HepG2 (cell line): ENCODE results near the gene MAP3K8. TPM values are rescaled to one million over a fixed set of nuclear protein-coding genes. Genes with fewer than 3 reads are reported as not detected.

Experiments
- ATAC-seq: fragments of 200-7000 bp; cut with Tn5 transposase; 3 replicates; pipeline ENCODE4 v1.9.1; 2020; ENCODE audit warnings: mild to moderate bottlenecking, moderate library complexity
- BruUV-seq: library from RNA; stranded (reverse); fragments of 400-500 nt; replicated peaks from 2 replicates; lab custom pipeline; 2021; lab: Mats Ljungman, UMichigan
- CTCF ChIA-PET: fragments of 300-600 bp; formaldehyde crosslinking; extraction: SDS; loops from one replicate; lab custom pipeline; 2021; ENCODE audit warnings: low total read pairs, inconsistent platforms, low intra/inter-chr PET ratio; lab: Yijun Ruan, JAX
- POLR2A ChIA-PET: fragments of 350-600 bp; sonication (Branson Sonifier 250); formaldehyde crosslinking; loops from one replicate; lab custom pipeline; 2020; ENCODE audit warnings: antibody characterized with exemption, inconsistent platforms; lab: Yijun Ruan, JAX
- DNase-seq: peaks from one replicate; pipeline ENCODE4 v3.0.0-alpha.2; 2015; ENCODE audit warnings: low spot score
- FAIRE-seq: peaks from 3 replicates; lab custom pipeline; 2011; peaks lifted over from hg19 to GRCh38; lab: Jason Lieb, UNC
- H2AFZ ChIP-seq: one replicate; pipeline ENCODE4 v1.6.1; 2011; ENCODE audit warnings: low read length, inconsistent platforms
- H3K27ac ChIP-seq: fragments of 300-600 bp; 3 replicates; pipeline ENCODE4 v1.8.0; 2011; ENCODE audit warnings: mixed run types, mild to moderate bottlenecking, mixed read lengths, low read length, inconsistent platforms; ENCODE audit not compliant: insufficient read depth; ENCODE audit errors: extremely low read length
- H3K27me3 ChIP-seq, 2 experiments: fragments of 200-600 bp in 1 of 2; 2 replicates in 1 of 2; 3 replicates in 1 of 2; pipeline versions ENCODE4 v1.6.0 to v1.8.0; 2011; ENCODE audit warnings: low read length in 2 of 2, mild to moderate bottlenecking in 2 of 2, moderate library complexity in 2 of 2, inconsistent platforms in 1 of 2; ENCODE audit not compliant: insufficient read depth in 2 of 2, control insufficient read depth in 1 of 2
- H3K36me3 ChIP-seq, 2 experiments: fragments of 200-600 bp in 1 of 2; replicated peaks in 1 of 2; 2 replicates in 1 of 2; 3 replicates in 1 of 2; pipeline versions ENCODE4 v1.5.1 to v1.8.0; 2011; ENCODE audit warnings: low read length in 2 of 2, inconsistent platforms in 1 of 2; ENCODE audit not compliant: insufficient read depth in 2 of 2, control insufficient read depth in 1 of 2
- H3K4me1 ChIP-seq: 2 replicates; pipeline ENCODE4 v1.5.1; 2012; ENCODE audit warnings: low read length, inconsistent platforms; ENCODE audit not compliant: insufficient read depth
- H3K4me2 ChIP-seq: 2 replicates; pipeline ENCODE4 v1.6.0; 2011; ENCODE audit warnings: low read depth, low read length, inconsistent platforms
- H3K4me3 ChIP-seq, 3 experiments: fragments of 200-600 bp in 1 of 3; sonication (generic), shearing (Covaris generic) in 1 of 3; replicated peaks in 1 of 3; 2 replicates each; pipeline ENCODE4 v1.5.1; 2011 to 2016; ENCODE audit warnings: low read length in 3 of 3, inconsistent platforms in 2 of 3, low read depth in 2 of 3, mild to moderate bottlenecking in 2 of 3, control low read depth in 1 of 3, mixed read lengths in 1 of 3; ENCODE audit not compliant: insufficient read depth in 1 of 3
- H3K79me2 ChIP-seq: one replicate; pipeline ENCODE4 v1.6.1; 2011; ENCODE audit warnings: low read length, inconsistent platforms; ENCODE audit not compliant: insufficient read depth
- H3K9ac ChIP-seq: 2 replicates; pipeline ENCODE4 v1.6.0; 2011; ENCODE audit warnings: mild to moderate bottlenecking, low read depth, low read length, inconsistent platforms; ENCODE audit not compliant: insufficient read depth
- H3K9me3 ChIP-seq: 2 replicates; pipeline ENCODE4 v1.5.1; 2012; ENCODE audit warnings: mild to moderate bottlenecking, low read length
- H4K20me1 ChIP-seq: 2 replicates; pipeline ENCODE4 v1.6.0; 2011; ENCODE audit warnings: inconsistent platforms, mild to moderate bottlenecking, low read length, moderate library complexity; ENCODE audit not compliant: insufficient read depth
- ADNP ChIP-seq: sonication (generic); formaldehyde crosslinking; IDR thresholded peaks from 2 replicates; pipeline ENCODE4 v1.4.0; 2020; ENCODE audit warnings: missing genetic modification reagents
- BATF2 ChIP-seq: sonication (generic); formaldehyde crosslinking; IDR thresholded peaks from 2 replicates; pipeline ENCODE4 v1.8.0; 2022; ENCODE audit warnings: mild to moderate bottlenecking, missing genetic modification reagents, moderate library complexity
- BHLHE40 ChIP-seq: IDR thresholded peaks from 2 replicates; pipeline ENCODE4 v1.6.1; 2011; ENCODE audit warnings: low read length, improper control_type of control experiment
- IRF9 ChIP-seq: sonication (generic); formaldehyde crosslinking; IDR thresholded peaks from 2 replicates; pipeline ENCODE4 v1.8.0; 2022; ENCODE audit warnings: missing genetic modification reagents, mild to moderate bottlenecking, borderline replicate concordance
- JDP2 ChIP-seq: sonication (generic); formaldehyde crosslinking; IDR thresholded peaks from 2 replicates; pipeline ENCODE4 v1.8.1; 2022; ENCODE audit warnings: missing genetic modification reagents, borderline replicate concordance
- KDM6A ChIP-seq: IDR thresholded peaks from 2 replicates; pipeline ENCODE4 v1.6.1; 2016; ENCODE audit warnings: low read depth
- LCORL ChIP-seq, 2 experiments: fragments of 450-650 bp in 1 of 2; sonication (generic) in 1 of 2; formaldehyde crosslinking in 1 of 2; IDR thresholded peaks; 2 replicates each; pipeline versions ENCODE4 v1.5.0 to v1.6.1; 2017 to 2020; ENCODE audit warnings: antibody characterized with exemption in 1 of 2, missing genetic modification reagents in 1 of 2
- MLX ChIP-seq: IDR thresholded peaks from 2 replicates; pipeline ENCODE4 v1.6.1; 2016
- NR2F2 ChIP-seq: IDR thresholded peaks from 2 replicates; pipeline ENCODE4 v1.6.1; 2012; ENCODE audit warnings: low read depth, inconsistent platforms, borderline replicate concordance
- PTBP1 ChIP-seq: fragments of 200-400 bp; formaldehyde crosslinking; IDR thresholded peaks from 2 replicates; pipeline ENCODE4 v1.6.1; 2018; ENCODE audit warnings: low read length, low read depth; ENCODE audit not compliant: poor library complexity, severe bottlenecking
- RORA ChIP-seq: sonication (generic); formaldehyde crosslinking; IDR thresholded peaks from 2 replicates; pipeline ENCODE4 v1.5.0; 2020; ENCODE audit warnings: mild to moderate bottlenecking, missing genetic modification reagents, moderate library complexity
- SMARCC2 ChIP-seq: fragments of 450-650 bp; IDR thresholded peaks from 2 replicates; pipeline ENCODE4 v1.6.1; 2017; ENCODE audit warnings: antibody characterized with exemption, mild to moderate bottlenecking
- SOX13 ChIP-seq, 3 experiments: fragments of 450-650 bp in 1 of 3; sonication (generic) in 1 of 3; formaldehyde crosslinking in 1 of 3; IDR thresholded peaks in 2 of 3; conservative IDR thresholded peaks in 1 of 3; 2 replicates each; pipeline versions ENCODE4 v1.5.0 to v1.6.1; 2016 to 2020; ENCODE audit warnings: antibody characterized with exemption in 1 of 3, mild to moderate bottlenecking in 1 of 3, missing compliant biosample characterization in 1 of 3, missing genetic modification reagents in 1 of 3, moderate library complexity in 1 of 3
- TCF7 ChIP-seq: sonication (generic); IDR thresholded peaks from 2 replicates; pipeline ENCODE4 v1.6.1; 2016; ENCODE audit warnings: antibody characterized with exemption, low read depth
- TEF ChIP-seq: sonication (generic); formaldehyde crosslinking; IDR thresholded peaks from 2 replicates; pipeline ENCODE4 v1.5.0; 2020; ENCODE audit warnings: missing genetic modification reagents
- TFAP4 ChIP-seq: sonication (generic); IDR thresholded peaks from 2 replicates; pipeline ENCODE4 v1.6.1; 2016; ENCODE audit warnings: low read depth, borderline replicate concordance
- ZFP37 ChIP-seq: sonication (generic); formaldehyde crosslinking; IDR thresholded peaks from 2 replicates; pipeline ENCODE4 v1.4.0; 2020; ENCODE audit warnings: missing genetic modification reagents, borderline replicate concordance
- ZNF326 ChIP-seq: sonication (generic); formaldehyde crosslinking; IDR thresholded peaks from 2 replicates; pipeline ENCODE4 v1.4.0; 2020; ENCODE audit warnings: missing genetic modification reagents, borderline replicate concordance
- ZNF720 ChIP-seq: sonication (generic); formaldehyde crosslinking; IDR thresholded peaks from 2 replicates; pipeline ENCODE4 v1.4.0; 2020; ENCODE audit warnings: missing genetic modification reagents
- ZNF761 ChIP-seq: sonication (generic); formaldehyde crosslinking; conservative IDR thresholded peaks from 2 replicates; pipeline ENCODE4 v1.4.0; 2020; ENCODE audit warnings: mild to moderate bottlenecking, missing genetic modification reagents
- WGBS: methylation state at CpG from one replicate; pipeline ENCODE4 v1.1.6; 2017; ENCODE audit warnings: low lambda C conversion rate; 5-methylcytosine and 5-hydroxymethylcytosine counted together
- in situ Hi-C: cut with HindIII; loops from 2 replicates; pipeline ENCODE4 v1.10.0; 2017; ENCODE audit warnings: low pct_unique_long_range_greater_than_20kb; ENCODE audit not compliant: extremely low pct_ligation_motif_present
- intact Hi-C: fragments of 100-400 bp; cut with micrococcal nuclease; formaldehyde crosslinking; loops from one replicate; pipeline ENCODE4 v1.10.0; 2022; ENCODE audit not compliant: unreplicated experiment
- polyA plus RNA-seq, 8 experiments: library from polyadenylated mRNA; depleted of rRNA in 3 of 8; stranded (reverse) in 7 of 8; unstranded in 1 of 8; fragments of >200 nt; fragmentation: Illumina TruSeq in 4 of 8; extraction: Trizol in 4 of 8; gene quantifications; 2 replicates each; pipeline versions ENCODE4 v1.2.1 to v1.2.3, GENCODE V29; 2011 to 2016; ENCODE audit warnings: low read depth in 4 of 8, missing spikeins in 1 of 8, mixed read lengths in 1 of 8; ENCODE audit not compliant: insufficient read depth in 1 of 8
- total RNA-seq, 5 experiments: library from RNA; depleted of rRNA; stranded (reverse); fragments of >200 nt; fragmentation: Illumina TruSeq; extraction: Trizol; gene quantifications; 2 replicates each; pipeline ENCODE4 v1.2.3, GENCODE V29; 2016; ENCODE audit warnings: low read depth in 1 of 5

Gene MAP3K8
- total and polyA plus RNA-seq, 2 of the 13 experiments (the other 11 are each of a cell fraction or from before 2014, with no cell fraction given), result 19.3 to 37.9 TPM

- BruUV-seq, result no TSS peak
- in situ Hi-C loops, result no loop called here
- WGBS, result 88% methylated on average over 2 of the region's 2 CpGs
Measured at GRCh38 chr10:30420266-30420665, 13.7 kb upstream of the MAP3K8 start.

More at GRCh38 chr10:30420266-30420665, 13.7 kb upstream of the MAP3K8 start:
- Histone ChIP-seq H3K79me2 (no peaks in the 10 kb centered on the region), H3K36me3 (no peaks in the 10 kb centered on the region), H3K4me3 (no peak overlapping the region), H3K4me1 (peaks cover 58% of the 10 kb centered on the region), H3K4me2 (no peak overlapping the region), H3K9me3 (no peaks in the 10 kb centered on the region), H3K27ac (no peak overlapping the region), H3K9ac (no peak overlapping the region), H2AFZ (no peak overlapping the region), H3K27me3 (no peaks in the 10 kb centered on the region), H4K20me1 (no peaks in the 10 kb centered on the region)
- DNase-seq (no peak), ATAC-seq (no peak), FAIRE-seq (no peak)
- CTCF ChIA-PET, result no interaction called here
- TF ChIP-seq TFAP4 (no peak), SMARCC2 (no peak), RORA (CRISPR knock-in tag) (no peak), ZNF720 (no peak), TEF (CRISPR knock-in tag) (no peak), MLX (CRISPR knock-in tag) (no peak), BATF2 (CRISPR knock-in tag) (no peak), JDP2 (CRISPR knock-in tag) (no peak), NR2F2 (no peak), KDM6A (CRISPR knock-in tag) (no peak), SOX13 (IDR thresholded peaks at IDR 0.05) (no peak), SOX13 (CRISPR knock-in tag; conservative IDR thresholded peaks at IDR 0.05 in 1 of 2, IDR thresholded peaks at IDR 0.05 in 1 of 2) (no peak), IRF9 (CRISPR knock-in tag) (no peak), PTBP1 (no peak), ZNF761 (CRISPR knock-in tag) (no peak), BHLHE40 (no peak), LCORL (IDR thresholded peaks at IDR 0.05) (no peak), LCORL (CRISPR knock-in tag; IDR thresholded peaks at IDR 0.05) (no peak), ADNP (CRISPR knock-in tag) (no peak), ZFP37 (no peak), TCF7 (no peak), ZNF326 (no peak)
- intact Hi-C loops, result no loop called here
- POLR2A ChIA-PET, result no interaction called here
